ENCODE results near the gene PCSK1. TPM values are rescaled to one million over a fixed set of nuclear protein-coding genes. Genes with fewer than 3 reads are reported as not detected.
A peak's percentile ranks its signal among the peaks of the same experiment; 100 is the strongest.
"Not testable (repeated sequence)": the region's sequence is repeated elsewhere in the genome, so short reads cannot be mapped to it uniquely, and the experiment has no call there.

Gene PCSK1
- total and polyA plus RNA-seq, 8 donors, result 2.3 to 33.0 (median 10.5) TPM

DNA sequence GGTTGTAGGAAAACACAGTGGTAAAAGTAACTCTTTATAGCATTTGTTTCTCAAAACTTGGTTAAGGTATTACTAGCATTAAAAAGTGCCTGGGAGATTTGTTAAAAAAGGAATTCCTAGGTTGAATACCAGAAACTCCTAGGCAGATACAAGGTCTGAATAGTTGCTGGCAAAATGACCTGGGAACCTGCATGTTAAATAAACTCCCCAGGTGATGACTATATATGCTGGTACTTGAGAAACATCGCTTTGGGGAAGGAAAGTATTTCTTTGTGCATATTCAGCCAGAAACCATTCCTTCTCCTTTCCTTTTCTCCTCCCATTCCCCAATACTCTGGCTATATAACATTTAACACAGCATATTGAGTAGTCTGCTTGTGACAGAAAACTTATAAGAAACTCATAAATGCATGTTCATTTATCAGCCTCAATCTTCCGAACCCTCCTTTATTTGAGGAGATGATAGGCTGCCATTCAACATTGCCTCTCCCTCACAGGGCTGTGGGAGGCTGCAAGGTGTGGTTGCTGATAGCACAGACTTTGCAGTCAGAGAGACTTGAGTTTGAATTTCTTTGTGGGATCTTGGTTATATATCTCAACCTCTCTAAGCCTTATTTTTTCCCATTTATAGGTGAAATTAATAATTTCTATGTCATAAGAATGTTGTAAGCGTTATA lies 28.7 kb downstream of the PCSK1 start:
- TF ChIP-seq, protein P1, sequence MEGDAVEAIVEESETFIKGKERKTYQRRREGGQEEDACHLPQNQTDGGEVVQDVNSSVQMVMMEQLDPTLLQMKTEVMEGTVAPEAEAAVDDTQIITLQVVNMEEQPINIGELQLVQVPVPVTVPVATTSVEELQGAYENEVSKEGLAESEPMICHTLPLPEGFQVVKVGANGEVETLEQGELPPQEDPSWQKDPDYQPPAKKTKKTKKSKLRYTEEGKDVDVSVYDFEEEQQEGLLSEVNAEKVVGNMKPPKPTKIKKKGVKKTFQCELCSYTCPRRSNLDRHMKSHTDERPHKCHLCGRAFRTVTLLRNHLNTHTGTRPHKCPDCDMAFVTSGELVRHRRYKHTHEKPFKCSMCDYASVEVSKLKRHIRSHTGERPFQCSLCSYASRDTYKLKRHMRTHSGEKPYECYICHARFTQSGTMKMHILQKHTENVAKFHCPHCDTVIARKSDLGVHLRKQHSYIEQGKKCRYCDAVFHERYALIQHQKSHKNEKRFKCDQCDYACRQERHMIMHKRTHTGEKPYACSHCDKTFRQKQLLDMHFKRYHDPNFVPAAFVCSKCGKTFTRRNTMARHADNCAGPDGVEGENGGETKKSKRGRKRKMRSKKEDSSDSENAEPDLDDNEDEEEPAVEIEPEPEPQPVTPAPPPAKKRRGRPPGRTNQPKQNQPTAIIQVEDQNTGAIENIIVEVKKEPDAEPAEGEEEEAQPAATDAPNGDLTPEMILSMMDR (IDR thresholded peaks at IDR 0.05), result no peak
- H3K36me3 ChIP-seq, result no peaks in the 10 kb centered on the region
- FAIRE-seq (no peak), DNase-seq (no peak), ATAC-seq (no peak)
- no peaks in the 10 kb centered on the region for H3K27me3 ChIP-seq
- intact Hi-C loops (cut with DNase I), result no loop called here
- H3K9me3 ChIP-seq, result no peaks in the 10 kb centered on the region
- no peak overlapping the region for H3K27ac ChIP-seq
- no peak overlapping the region for H3K4me3 ChIP-seq
- 90 to 93% methylated on average over 3 of the region's 3 CpGs for WGBS, 2 donors
- H3K4me1 ChIP-seq, result no peaks in the 10 kb centered on the region

DNA sequence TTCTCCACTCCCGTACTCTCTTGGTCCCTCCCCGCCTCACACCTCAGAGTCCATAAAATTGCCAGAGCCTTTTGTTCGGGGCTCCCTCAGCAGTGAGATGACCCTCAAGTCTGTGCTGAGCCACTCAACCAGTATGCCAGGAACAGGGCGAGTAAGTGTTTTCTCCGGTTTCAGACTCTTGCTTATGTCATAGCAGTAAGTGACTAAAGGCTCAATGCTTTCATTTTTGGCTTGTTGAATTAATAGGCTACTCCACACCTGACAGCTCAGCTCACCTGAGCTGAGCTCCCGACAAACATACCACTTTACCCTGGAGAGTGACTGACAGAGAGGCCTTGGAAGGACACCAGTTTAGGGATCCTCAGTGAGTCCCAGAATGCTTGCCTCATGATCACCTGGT lies 30.5 kb downstream of the PCSK1 start:
- Histone ChIP-seq H3K36me3 (no peaks in the 10 kb centered on the region), H3K9me3 (no peaks in the 10 kb centered on the region), H3K4me3 (no peak overlapping the region), H3K27ac (no peak overlapping the region), H3K27me3 (no peaks in the 10 kb centered on the region), H3K4me1 (peaks cover 0 to 4% (median 0%) of the 10 kb centered on the region in 3 donors)
- intact Hi-C loops (cut with DNase I), result no loop called here
- FAIRE-seq (no peak), ATAC-seq (peak in 2 of 4 donors; percentile 25 to 45), DNase-seq (no peak)
- 91% methylated on average over 6 of the region's 6 CpGs for WGBS, 2 donors
- TF ChIP-seq, protein P1 (IDR thresholded peaks at IDR 0.05), result no peak

DNA sequence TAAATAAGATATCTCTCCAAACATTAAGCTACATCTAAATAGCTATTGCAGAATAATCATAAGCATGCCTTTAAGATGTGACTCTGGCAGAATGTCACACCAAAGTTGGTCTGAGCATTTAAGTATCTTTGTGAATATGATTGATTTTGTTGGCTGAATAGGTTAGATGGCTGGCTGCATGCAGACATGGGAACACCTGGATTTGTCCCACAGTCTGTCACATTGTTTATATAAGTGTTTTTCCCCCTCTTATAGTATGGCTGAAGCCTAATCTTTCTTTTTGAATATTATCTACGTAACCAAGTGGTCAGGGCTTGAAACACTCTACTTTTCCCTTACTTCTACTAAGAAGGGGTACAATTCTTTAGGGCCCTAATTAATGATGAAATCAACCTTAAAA lies 36.2 kb downstream of the PCSK1 start:
- 38 to 47% methylated on average over 1 of the region's 1 CpG for WGBS, 2 donors
- Histone ChIP-seq H3K4me1 (peaks cover 0 to 15% (median 8%) of the 10 kb centered on the region in 3 donors), H3K27ac (no peak overlapping the region), H3K36me3 (no peaks in the 10 kb centered on the region), H3K9me3 (no peaks in the 10 kb centered on the region), H3K27me3 (no peaks in the 10 kb centered on the region), H3K4me3 (no peak overlapping the region)
- DNase-seq (peak in 3 of 6 donors; percentile 14 to 65 (median 41)), FAIRE-seq (no peak), ATAC-seq (peak; percentile 88 to 98 (median 94))
- intact Hi-C loops (cut with DNase I), result no loop called here
- TF ChIP-seq, protein P1 (IDR thresholded peaks at IDR 0.05), result no peak

DNA sequence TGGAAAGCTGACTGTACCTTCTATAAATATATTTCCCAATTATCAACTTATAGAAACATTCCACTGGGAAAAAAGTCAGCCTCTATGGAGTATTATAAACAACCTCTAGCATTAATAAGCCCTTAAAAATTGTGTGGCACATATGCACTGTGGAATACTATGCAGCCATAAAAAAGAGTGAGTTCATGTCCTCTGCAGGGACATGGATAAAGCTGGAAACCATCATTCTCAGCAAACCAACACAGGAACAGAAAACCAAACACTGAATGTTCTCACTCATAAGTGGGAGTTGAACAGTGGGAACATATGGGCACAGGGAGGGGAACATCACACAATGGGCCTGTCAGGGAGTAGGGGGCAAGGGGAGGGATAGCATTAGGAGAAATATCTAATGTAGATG lies 37.8 kb downstream of the PCSK1 start:
- H3K4me1 ChIP-seq, result peaks cover 0 to 15% (median 8%) of the 10 kb centered on the region in 3 donors
- ATAC-seq; H3K27me3 ChIP-seq; FAIRE-seq; H3K9me3 ChIP-seq; intact Hi-C loops (cut with DNase I); H3K4me3 ChIP-seq; H3K36me3 ChIP-seq; H3K27ac ChIP-seq; DNase-seq: not testable (repeated sequence)

DNA sequence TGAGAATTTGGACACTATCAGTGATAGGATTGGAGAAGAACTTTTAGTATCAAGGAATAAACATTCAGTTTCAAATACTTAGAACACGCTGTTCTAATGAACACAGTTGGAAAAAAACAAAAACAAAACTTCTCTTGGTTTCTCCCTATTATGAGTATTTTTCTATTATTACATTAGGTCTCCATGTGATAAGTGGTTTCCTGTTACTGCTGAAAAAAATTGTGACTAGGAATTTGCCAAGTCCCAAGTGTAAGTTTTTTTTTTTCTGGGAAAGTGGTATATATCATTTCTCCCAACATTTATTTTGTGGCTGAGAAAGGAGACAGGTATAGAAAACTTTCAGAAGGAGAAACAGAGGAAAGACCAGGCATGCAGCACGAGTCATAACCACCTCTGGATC lies 41.1 kb downstream of the PCSK1 start:
- FAIRE-seq (no peak), DNase-seq (no peak), ATAC-seq (no peak)
- no peak overlapping the region for H3K27ac ChIP-seq
- no peaks in the 10 kb centered on the region for H3K36me3 ChIP-seq
- no peak overlapping the region for H3K4me3 ChIP-seq
- H3K27me3 ChIP-seq, result no peaks in the 10 kb centered on the region
- peaks cover 0 to 6% (median 3%) of the 10 kb centered on the region in 3 donors for H3K4me1 ChIP-seq
- intact Hi-C loops (cut with DNase I), result no loop called here
- 88 to 92% methylated on average over 2 of the region's 2 CpGs for WGBS, 2 donors
- H3K9me3 ChIP-seq, result no peaks in the 10 kb centered on the region
- TF ChIP-seq, protein P1 (IDR thresholded peaks at IDR 0.05), result no peak

Data from pancreas (tissue), 10 donors.